ENCODE results near the gene INO80C.

Gene INO80C, protein sequence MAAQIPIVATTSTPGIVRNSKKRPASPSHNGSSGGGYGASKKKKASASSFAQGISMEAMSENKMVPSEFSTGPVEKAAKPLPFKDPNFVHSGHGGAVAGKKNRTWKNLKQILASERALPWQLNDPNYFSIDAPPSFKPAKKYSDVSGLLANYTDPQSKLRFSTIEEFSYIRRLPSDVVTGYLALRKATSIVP

DNA sequence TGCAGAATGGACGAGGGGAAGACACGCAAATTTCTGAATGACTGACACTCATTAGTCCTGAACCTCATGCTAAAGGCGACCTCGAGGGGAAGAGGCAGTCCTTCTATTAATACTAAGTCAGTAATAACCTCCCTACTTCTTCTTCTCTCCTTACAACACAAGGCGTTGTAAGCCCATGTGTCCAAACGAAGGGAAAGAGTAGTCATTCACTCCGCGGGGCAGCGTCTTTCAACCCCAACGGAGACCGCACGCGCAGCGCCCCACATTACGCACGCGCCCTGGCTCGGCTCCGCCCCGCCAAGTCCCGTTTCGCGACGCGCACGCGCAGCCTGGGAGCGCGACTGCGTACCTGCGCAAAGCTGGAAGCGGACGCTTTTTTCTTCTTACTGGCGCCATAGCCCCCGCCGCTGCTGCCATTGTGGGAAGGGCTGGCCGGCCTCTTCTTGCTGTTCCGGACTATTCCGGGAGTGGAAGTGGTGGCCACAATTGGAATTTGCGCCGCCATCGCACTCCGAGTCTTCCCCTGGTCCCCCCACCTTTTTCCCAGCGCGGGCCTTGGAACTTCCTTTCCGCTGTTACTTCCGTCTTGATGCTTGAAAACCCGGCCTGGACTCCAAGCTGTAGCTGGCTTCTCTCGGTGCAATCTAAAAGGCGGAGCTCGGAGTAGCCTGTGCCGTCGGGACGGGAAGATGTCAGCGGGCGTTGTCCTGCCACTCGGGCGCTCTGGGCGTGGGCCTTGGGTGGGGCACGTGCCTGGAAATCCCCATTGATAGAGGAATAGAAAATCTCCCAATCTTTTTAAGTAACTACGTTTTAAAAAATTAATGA is at the start of gene INO80C:
TSS of gene INO80C (minus strand) at position 591 of the 828 bp plus-strand sequence. CDS start at position 505, 86 bp downstream.
- no peaks in the 10 kb centered on the region for H3K9me3 ChIP-seq (replicated peaks; ENCODE audit: insufficient read depth, low read length)
- H3K9me2 ChIP-seq (replicated peaks; ENCODE audit: insufficient read depth, low read length), result no peaks in the 10 kb centered on the region
- no peak for TF ChIP-seq EZH2phosphoT487 (IDR thresholded peaks at IDR 0.05; ENCODE audit: low read length)
- no peak for TF ChIP-seq EZH2 (optimal IDR thresholded peaks at IDR 0.05; ENCODE audit: low read depth, low read length)
- TF ChIP-seq, protein P1, sequence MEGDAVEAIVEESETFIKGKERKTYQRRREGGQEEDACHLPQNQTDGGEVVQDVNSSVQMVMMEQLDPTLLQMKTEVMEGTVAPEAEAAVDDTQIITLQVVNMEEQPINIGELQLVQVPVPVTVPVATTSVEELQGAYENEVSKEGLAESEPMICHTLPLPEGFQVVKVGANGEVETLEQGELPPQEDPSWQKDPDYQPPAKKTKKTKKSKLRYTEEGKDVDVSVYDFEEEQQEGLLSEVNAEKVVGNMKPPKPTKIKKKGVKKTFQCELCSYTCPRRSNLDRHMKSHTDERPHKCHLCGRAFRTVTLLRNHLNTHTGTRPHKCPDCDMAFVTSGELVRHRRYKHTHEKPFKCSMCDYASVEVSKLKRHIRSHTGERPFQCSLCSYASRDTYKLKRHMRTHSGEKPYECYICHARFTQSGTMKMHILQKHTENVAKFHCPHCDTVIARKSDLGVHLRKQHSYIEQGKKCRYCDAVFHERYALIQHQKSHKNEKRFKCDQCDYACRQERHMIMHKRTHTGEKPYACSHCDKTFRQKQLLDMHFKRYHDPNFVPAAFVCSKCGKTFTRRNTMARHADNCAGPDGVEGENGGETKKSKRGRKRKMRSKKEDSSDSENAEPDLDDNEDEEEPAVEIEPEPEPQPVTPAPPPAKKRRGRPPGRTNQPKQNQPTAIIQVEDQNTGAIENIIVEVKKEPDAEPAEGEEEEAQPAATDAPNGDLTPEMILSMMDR (IDR thresholded peaks at IDR 0.05; ENCODE audit: low read length), result no peak
- peak; percentile 96 for DNase-seq
- no peaks in the 10 kb centered on the region for H3K27me3 ChIP-seq (replicated peaks; ENCODE audit: insufficient read depth, low read length)
- H3F3A ChIP-seq (ENCODE audit: insufficient read depth, low read length), result no peaks in the 10 kb centered on the region
- no peaks in the 10 kb centered on the region for H4K20me1 ChIP-seq (ENCODE audit: insufficient read depth, low read length)
- no peaks in the 10 kb centered on the region for H3K79me2 ChIP-seq (ENCODE audit: low read length)
- H3K9ac ChIP-seq (ENCODE audit: low read length), result peak within 1 kb of the TSS; percentile 72
- peak within 1 kb of the TSS; percentile 58; the same call in 1 of the 2 replicates for H3K27ac ChIP-seq (ENCODE audit: low read length)
- peaks cover 8% of the 10 kb centered on the region; the same call in 1 of the 2 replicates for H3K4me1 ChIP-seq (ENCODE audit: low read length)
- H3K4me2 ChIP-seq (ENCODE audit: low read depth, low read length), result peak within 1 kb of the TSS; percentile 86
- H3K36me3 ChIP-seq (replicated peaks; ENCODE audit: insufficient read depth, low read length), result no peaks in the 10 kb centered on the region
- peak within 1 kb of the TSS; percentile 78 for H2AFZ ChIP-seq (ENCODE audit: low read length)
- peak within 1 kb of the TSS; percentile 68 for H3K4me3 ChIP-seq (ENCODE audit: low read length)

DNA sequence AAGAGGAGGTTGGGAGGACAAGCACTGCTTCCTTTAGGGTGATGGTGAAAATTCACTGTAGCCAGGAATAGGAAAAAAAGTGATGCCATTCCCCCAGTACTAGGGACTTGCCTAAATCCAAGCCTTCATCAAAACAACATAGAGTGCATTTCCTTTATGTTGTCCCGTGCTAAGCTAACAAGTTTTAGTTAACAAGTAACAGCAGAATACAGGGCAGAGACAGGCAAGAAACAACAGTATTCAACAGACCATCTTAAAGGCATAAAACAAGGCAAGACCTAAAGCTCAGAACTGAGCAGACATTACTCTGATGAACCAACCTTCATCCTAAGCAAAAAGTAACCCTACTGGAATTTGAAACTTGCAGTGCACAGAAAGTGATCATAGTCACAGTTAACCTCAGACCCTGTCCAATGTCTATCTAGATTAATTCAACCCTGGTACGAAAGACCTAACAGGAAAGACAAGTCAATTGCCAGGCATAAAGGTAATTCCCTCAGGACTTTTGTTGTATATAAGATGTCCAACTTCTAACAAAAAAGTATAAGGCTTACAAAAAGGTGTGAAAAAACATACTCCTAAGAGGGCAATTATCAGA is 49.3 kb upstream of the INO80C start:
- Histone ChIP-seq H2AFZ (ENCODE audit: low read length) (no peak overlapping the region), H3K27ac (ENCODE audit: low read length) (no peak overlapping the region), H3K79me2 (ENCODE audit: low read length) (no peaks in the 10 kb centered on the region), H3K27me3 (replicated peaks; ENCODE audit: insufficient read depth, low read length) (no peaks in the 10 kb centered on the region), H3K9me2 (replicated peaks; ENCODE audit: insufficient read depth, low read length) (no peaks in the 10 kb centered on the region), H3F3A (ENCODE audit: insufficient read depth, low read length) (no peaks in the 10 kb centered on the region), H3K36me3 (replicated peaks; ENCODE audit: insufficient read depth, low read length) (no peaks in the 10 kb centered on the region), H3K4me3 (ENCODE audit: low read length) (no peak overlapping the region), H3K9me3 (replicated peaks; ENCODE audit: insufficient read depth, low read length) (no peaks in the 10 kb centered on the region), H3K4me1 (ENCODE audit: low read length) (no peaks in the 10 kb centered on the region), H3K4me2 (ENCODE audit: low read depth, low read length) (no peak overlapping the region), H3K9ac (ENCODE audit: low read length) (no peak overlapping the region), H4K20me1 (ENCODE audit: insufficient read depth, low read length) (no peaks in the 10 kb centered on the region)
- no peak for TF ChIP-seq EZH2 (optimal IDR thresholded peaks at IDR 0.05; ENCODE audit: low read depth, low read length)
- DNase-seq, result no peak

- no peak overlapping the region for H3K27ac ChIP-seq (ENCODE audit: low read length)
- no peaks in the 10 kb centered on the region for H3F3A ChIP-seq (ENCODE audit: insufficient read depth, low read length)
- no peaks in the 10 kb centered on the region for H3K9me3 ChIP-seq (replicated peaks; ENCODE audit: insufficient read depth, low read length)
- no peaks in the 10 kb centered on the region for H3K79me2 ChIP-seq (ENCODE audit: low read length)
- TF ChIP-seq EZH2phosphoT487 (IDR thresholded peaks at IDR 0.05; ENCODE audit: low read length) (no peak), EZH2 (optimal IDR thresholded peaks at IDR 0.05; ENCODE audit: low read depth, low read length) (no peak)
- TF ChIP-seq, protein P1 (IDR thresholded peaks at IDR 0.05; ENCODE audit: low read length), result no peak
- no peaks in the 10 kb centered on the region for H3K9me2 ChIP-seq (replicated peaks; ENCODE audit: insufficient read depth, low read length)
- no peak overlapping the region for H2AFZ ChIP-seq (ENCODE audit: low read length)
- DNase-seq, result no peak
- no peaks in the 10 kb centered on the region for H4K20me1 ChIP-seq (ENCODE audit: insufficient read depth, low read length)
- H3K4me2 ChIP-seq (ENCODE audit: low read depth, low read length), result no peak overlapping the region
- H3K27me3 ChIP-seq (replicated peaks; ENCODE audit: insufficient read depth, low read length), result no peaks in the 10 kb centered on the region
- H3K9ac ChIP-seq (ENCODE audit: low read length), result no peak overlapping the region
- H3K4me1 ChIP-seq (ENCODE audit: low read length), result no peaks in the 10 kb centered on the region
- no peak overlapping the region for H3K4me3 ChIP-seq (ENCODE audit: low read length)
- no peaks in the 10 kb centered on the region for H3K36me3 ChIP-seq (replicated peaks; ENCODE audit: insufficient read depth, low read length)
Measured at GRCh38 chr18:35542356-35542755, 44.6 kb upstream of the INO80C start.
